Astrocyte of the spinal cord (primary cell): Measurements from ENCODE around the gene TM9SF4.

Experiments
- DNase-seq: peaks from one replicate; pipeline ENCODE4 v3.0.0; 2011; ENCODE audit warnings: low read depth, low spot score
- H3K4me3 ChIP-seq: 2 replicates; pipeline ENCODE4 v1.5.1; 2011; ENCODE audit warnings: low read depth, mild to moderate bottlenecking, low read length, moderate library complexity
- in situ Hi-C: cut with HindIII; loops from 2 replicates; pipeline ENCODE4 v1.10.0; 2017; ENCODE audit warnings: low sequenced_read_pairs
- TF ChIP-seq, protein P1 (sequence below): IDR thresholded peaks from 2 replicates; pipeline ENCODE4 v1.5.1; 2012; ENCODE audit warnings: low read depth, mild to moderate bottlenecking, low read length, inconsistent platforms

Gene TM9SF4

DNA sequence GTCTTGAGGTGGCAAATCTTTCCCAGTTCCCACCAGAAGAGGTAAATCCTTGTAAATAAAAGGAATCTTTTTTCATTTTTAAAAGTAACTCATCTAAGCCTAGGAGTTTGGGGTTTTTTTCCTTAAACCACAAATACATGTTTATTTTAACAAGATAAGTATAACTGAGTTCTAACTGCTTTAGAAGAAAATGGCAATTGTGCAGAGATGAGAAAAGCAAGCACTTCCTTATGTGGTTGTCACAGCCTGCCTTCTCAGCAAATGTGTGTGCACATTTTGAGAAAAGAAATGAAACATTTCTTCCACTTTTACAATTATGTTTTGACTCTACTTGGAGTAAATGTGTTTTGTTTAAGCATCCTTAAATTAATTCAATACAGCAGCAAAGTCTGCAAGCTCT, 39.8 kb upstream of the TM9SF4 start:
- in situ Hi-C loops, result no loop called here
- DNase-seq, result no peak
- TF ChIP-seq, protein P1, sequence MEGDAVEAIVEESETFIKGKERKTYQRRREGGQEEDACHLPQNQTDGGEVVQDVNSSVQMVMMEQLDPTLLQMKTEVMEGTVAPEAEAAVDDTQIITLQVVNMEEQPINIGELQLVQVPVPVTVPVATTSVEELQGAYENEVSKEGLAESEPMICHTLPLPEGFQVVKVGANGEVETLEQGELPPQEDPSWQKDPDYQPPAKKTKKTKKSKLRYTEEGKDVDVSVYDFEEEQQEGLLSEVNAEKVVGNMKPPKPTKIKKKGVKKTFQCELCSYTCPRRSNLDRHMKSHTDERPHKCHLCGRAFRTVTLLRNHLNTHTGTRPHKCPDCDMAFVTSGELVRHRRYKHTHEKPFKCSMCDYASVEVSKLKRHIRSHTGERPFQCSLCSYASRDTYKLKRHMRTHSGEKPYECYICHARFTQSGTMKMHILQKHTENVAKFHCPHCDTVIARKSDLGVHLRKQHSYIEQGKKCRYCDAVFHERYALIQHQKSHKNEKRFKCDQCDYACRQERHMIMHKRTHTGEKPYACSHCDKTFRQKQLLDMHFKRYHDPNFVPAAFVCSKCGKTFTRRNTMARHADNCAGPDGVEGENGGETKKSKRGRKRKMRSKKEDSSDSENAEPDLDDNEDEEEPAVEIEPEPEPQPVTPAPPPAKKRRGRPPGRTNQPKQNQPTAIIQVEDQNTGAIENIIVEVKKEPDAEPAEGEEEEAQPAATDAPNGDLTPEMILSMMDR, result no peak
- H3K4me3 ChIP-seq, result no peak overlapping the region

DNA sequence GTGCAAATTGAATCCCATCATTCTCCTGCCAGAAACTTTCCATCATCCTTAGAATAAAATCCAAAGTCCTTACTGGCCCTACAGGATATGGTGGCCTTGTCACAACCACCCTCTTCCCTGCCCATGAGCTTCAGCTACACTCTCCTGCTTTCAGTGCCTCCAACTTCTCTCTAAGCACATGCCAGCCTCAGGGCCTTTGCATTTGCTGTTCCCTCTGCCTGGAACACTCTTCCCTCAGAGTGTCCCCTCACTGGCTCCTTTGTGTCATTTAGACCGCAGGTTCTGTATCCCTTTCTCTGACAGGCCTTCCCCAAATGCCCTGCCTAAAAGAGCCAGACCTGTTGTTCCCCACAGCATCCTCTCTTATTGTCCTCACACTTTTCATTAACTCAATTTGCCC, 39.2 kb upstream of the TM9SF4 start:
- TF ChIP-seq, protein P1, result no peak
- in situ Hi-C loops, result no loop called here
- H3K4me3 ChIP-seq, result no peak overlapping the region
- no peak for DNase-seq

DNA sequence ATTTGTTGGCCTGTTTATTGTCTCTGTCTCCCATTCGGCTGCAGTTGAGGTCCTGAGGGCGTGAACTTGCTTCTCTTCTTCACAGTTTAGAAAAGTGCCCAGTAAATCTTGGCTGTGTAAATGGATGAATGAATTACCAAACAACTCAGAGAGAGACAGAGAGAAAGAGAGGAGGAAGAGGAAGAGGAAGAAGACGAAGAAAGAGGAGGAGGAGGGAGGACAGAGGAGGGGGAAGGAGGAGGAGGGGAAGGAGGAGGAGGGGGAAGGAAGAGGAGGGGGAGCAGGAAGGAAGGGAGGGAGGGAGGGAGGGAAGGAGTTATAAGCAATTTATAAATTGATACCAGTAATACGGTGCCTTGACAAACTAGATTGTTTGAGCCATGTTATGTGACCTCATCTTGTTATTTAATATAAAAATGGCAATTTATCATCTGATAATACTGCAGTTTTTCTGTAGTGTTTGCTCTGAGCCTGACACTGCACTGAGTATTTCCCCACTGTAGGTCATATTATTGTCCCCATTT, 38.8 kb upstream of the TM9SF4 start:
- TF ChIP-seq, protein P1, result no peak
- no peak overlapping the region for H3K4me3 ChIP-seq
- in situ Hi-C loops, result no loop called here
- no peak for DNase-seq

DNA sequence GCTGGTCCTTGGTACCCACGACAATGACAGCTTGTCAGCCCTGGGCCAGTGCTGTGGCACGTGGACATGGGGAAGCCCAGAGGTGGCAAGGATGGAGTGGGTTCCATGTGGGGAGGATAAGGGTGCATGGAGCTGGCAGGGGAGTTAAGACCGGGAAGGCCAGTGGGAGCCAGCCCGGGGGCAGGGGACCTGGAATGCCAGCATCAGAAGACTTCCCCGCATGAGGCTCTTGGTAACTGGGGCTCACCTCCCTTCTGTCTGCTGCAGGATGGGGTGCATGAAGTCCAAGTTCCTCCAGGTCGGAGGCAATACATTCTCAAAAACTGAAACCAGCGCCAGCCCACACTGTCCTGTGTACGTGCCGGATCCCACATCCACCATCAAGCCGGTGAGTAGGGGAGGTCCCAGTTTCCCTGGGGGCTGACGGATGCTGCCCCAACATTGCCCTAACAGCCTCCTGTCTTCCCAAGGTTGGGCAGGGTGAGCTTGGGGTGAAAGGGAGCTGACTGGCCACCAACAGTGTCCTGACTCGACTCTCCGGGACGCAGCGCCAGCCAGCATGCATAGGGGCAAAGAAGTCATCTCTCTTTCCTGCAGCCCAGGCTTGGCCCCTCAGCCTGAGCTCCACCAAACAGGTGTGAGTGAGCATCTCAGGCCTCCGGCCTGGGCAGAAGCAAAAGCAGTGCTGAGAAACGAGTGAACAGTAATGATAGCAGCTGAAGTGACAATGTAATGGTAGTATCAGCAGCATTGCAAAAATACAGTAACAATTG, 37.9 kb upstream of the TM9SF4 start:
- TF ChIP-seq, protein P1, result no peak
- no peak overlapping the region for H3K4me3 ChIP-seq
- DNase-seq, result no peak
- in situ Hi-C loops, result no loop called here

DNA sequence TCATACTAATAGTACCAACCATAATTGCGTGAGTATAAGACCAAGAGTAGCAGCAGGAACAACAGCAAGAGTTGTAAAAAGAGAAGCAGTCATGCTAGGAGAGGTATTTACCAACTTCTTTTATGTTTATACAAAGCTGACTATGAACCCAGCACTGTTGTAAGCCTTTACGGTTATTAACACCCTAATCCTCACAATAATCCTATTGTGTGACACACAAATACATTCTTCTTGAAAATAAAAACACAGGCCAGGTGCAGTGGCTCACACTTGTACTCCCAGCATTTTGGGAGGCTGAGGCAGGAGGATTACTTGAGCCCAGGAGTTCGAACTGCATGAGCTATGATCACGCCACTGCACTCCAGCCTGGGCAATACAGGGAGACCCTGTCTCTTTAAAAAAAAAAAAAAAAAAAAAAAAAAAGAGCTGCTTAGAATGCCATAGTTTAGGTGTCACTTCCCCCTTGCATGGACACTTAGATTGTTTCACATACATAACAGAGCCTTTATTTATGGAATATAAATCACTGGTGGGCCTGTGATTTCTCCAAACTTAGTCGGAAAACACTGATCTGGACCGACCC, 37.3 kb upstream of the TM9SF4 start:
- in situ Hi-C loops, result no loop called here
- TF ChIP-seq, protein P1, result no peak
- no peak overlapping the region for H3K4me3 ChIP-seq
- DNase-seq, result no peak

DNA sequence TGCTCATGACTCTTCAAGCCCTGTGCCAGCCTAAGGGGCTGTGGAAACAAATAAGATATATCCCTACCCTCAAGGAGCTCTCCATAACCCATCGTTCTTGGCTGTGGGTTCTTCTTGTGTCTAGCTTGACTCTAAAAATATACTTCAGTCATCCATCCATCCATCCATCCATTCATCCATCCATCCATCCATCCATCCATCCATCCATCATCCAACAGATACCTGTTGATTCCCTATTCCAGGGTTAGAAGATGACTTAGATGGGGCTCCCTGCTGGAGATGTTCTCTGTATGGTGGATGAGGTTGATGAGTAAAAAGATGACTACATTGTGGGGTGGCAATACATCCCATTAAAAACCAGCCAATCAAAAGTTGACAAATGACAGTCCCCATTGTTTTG, 34.0 kb upstream of the TM9SF4 start:
- in situ Hi-C loops, result no loop called here
- no peak overlapping the region for H3K4me3 ChIP-seq
- DNase-seq, result no peak
- TF ChIP-seq, protein P1, result no peak
